ENCODE data around the gene EIF1AX.

DNA sequence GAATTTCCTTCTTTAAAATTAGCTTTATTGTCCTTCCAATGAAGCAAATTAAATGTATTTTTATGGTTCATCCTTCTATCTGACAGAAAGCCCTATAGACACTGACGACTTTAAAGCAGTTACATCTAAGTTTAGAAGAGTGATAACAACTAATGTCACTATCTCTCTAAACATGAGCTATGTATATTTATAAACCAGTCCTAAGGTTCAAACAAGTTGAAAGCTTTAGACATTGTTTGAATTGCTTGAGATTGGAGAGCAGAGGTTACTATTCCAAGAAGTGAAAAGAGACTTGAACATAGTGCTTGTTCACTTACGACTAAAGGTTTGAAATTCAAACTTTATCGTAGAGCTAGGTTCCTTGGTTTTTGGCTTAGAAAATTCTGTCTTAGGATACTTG is 30.2 kb upstream of the EIF1AX start:
- TF ChIP-seq CTCF (IDR thresholded peaks at IDR 0.05) (no peak), POLR2A (IDR thresholded peaks at IDR 0.05) (no peak), EP300 (IDR thresholded peaks at IDR 0.05) (no peak), POLR2AphosphoS5 (IDR thresholded peaks at IDR 0.05) (no peak)

Measured in sigmoid colon (tissue), 4 donors.